Loucy (cell line): ENCODE measurements around the gene STK32C.

Experiments used
- CTCF ChIP-seq: fragments of 200-600 bp; sonication (generic); conservative IDR thresholded peaks from 2 replicates; pipeline ENCODE4 v1.5.1; 2014; ENCODE audit warnings: mild to moderate bottlenecking, antibody characterized with exemption, low read length
- EZH2phosphoT487 ChIP-seq: fragments of 200-600 bp; IDR thresholded peaks from 2 replicates; pipeline ENCODE4 v1.6.1; 2018; ENCODE audit warnings: antibody characterized with exemption, mild to moderate bottlenecking, moderate library complexity, borderline replicate concordance

- TF ChIP-seq CTCF (no peak), EZH2phosphoT487 (no peak)
These were observed 110.3 kb downstream of the STK32C start for GRCh38 chr10:132197271-132198067.
